KMS-11 (cell line): ENCODE measurements around the gene PLPPR2.
"Not testable (repeated sequence)": the region's sequence is repeated elsewhere in the genome, so short reads cannot be mapped to it uniquely, and the experiment has no call there.

Experiments used
- H2AFZ ChIP-seq: fragments of 200-600 bp; sonication (generic); 2 replicates; pipeline ENCODE4 v1.6.1; 2016; ENCODE audit warnings: antibody characterized with exemption, mixed run types, low read depth
- H3K27ac ChIP-seq: fragments of 200-600 bp; sonication (generic); 2 replicates; pipeline ENCODE4 v1.6.1; 2016; ENCODE audit warnings: mild to moderate bottlenecking, mixed run types
- H3K27me3 ChIP-seq: fragments of 200-600 bp; sonication (generic); 2 replicates; pipeline ENCODE4 v1.6.1; 2017; ENCODE audit warnings: mild to moderate bottlenecking, low read depth, mixed run types, moderate library complexity; ENCODE audit not compliant: insufficient read depth
- H3K36me3 ChIP-seq: fragments of 200-600 bp; sonication (generic); 2 replicates; pipeline ENCODE4 v1.6.1; 2017; ENCODE audit warnings: mild to moderate bottlenecking, mixed run types; ENCODE audit not compliant: insufficient read depth
- H3K4me1 ChIP-seq: fragments of 200-600 bp; sonication (generic); 2 replicates; pipeline ENCODE4 v1.6.1; 2016; ENCODE audit warnings: mild to moderate bottlenecking, low read depth, mixed run types; ENCODE audit not compliant: poor library complexity, severe bottlenecking
- H3K4me2 ChIP-seq: fragments of 200-600 bp; sonication (generic); 2 replicates; pipeline ENCODE4 v1.7.0; 2016; ENCODE audit warnings: mild to moderate bottlenecking, mixed run types
- H3K4me3 ChIP-seq: fragments of 200-600 bp; sonication (generic); IDR thresholded peaks from 2 replicates; pipeline ENCODE4 v1.6.1; 2017; ENCODE audit warnings: low read depth, low read length, mixed read lengths; ENCODE audit not compliant: insufficient read depth
- H3K79me2 ChIP-seq: fragments of 200-600 bp; sonication (generic); 2 replicates; pipeline ENCODE4 v1.6.1; 2016; ENCODE audit warnings: low read depth, mixed run types; ENCODE audit not compliant: insufficient read depth
- H3K9ac ChIP-seq: fragments of 200-600 bp; sonication (generic); 2 replicates; pipeline ENCODE4 v1.6.1; 2016; ENCODE audit warnings: mild to moderate bottlenecking, mixed run types
- H4K20me1 ChIP-seq: fragments of 200-600 bp; sonication (generic); 2 replicates; pipeline ENCODE4 v1.6.1; 2016; ENCODE audit warnings: mild to moderate bottlenecking, mixed run types; ENCODE audit not compliant: insufficient read depth
- CTCF ChIP-seq: fragments of 200-600 bp; sonication (generic); conservative IDR thresholded peaks from 2 replicates; pipeline ENCODE4 v1.6.1; 2017; ENCODE audit warnings: low read depth, mild to moderate bottlenecking, antibody characterized with exemption, low read length, moderate library complexity, mixed read lengths

PLPPR2 gene

GRCh38 chr19:11346104-11346940, 8.9 kb upstream of the PLPPR2 start, which contains the start of the genes CCDC159 and TMEM205:
TSS of gene CCDC159 (plus strand) at chr19:11346519. CDS start at chr19:11346607, 88 bp downstream.
TSS of gene TMEM205 (minus strand) at chr19:11346268. CDS start at chr19:11345619, 649 bp downstream.
- Histone ChIP-seq H3K9ac (peak within 1 kb of the TSS; percentile 31; the same call in 1 of the 2 replicates), H3K27me3 (no peaks in the 10 kb centered on the region), H2AFZ (peak within 1 kb of the TSS; percentile 64), H3K27ac (no peak within 1 kb of the TSS), H3K79me2 (no peaks in the 10 kb centered on the region), H3K4me3 (no peak within 1 kb of the TSS), H3K36me3 (no peaks in the 10 kb centered on the region), H4K20me1 (no peaks in the 10 kb centered on the region), H3K4me1 (peaks cover 24% of the 10 kb centered on the region), H3K4me2 (peak within 1 kb of the TSS; percentile 88)
- TF ChIP-seq CTCF: no peak

- H3K9ac ChIP-seq: no peak overlapping the region
- H3K4me3 ChIP-seq: no peak overlapping the region
- H2AFZ ChIP-seq: no peak overlapping the region
- no peak overlapping the region for H3K27ac ChIP-seq
- H3K4me1 ChIP-seq: peaks cover 24% of the 10 kb centered on the region
- H3K79me2 ChIP-seq: no peaks in the 10 kb centered on the region
- H3K4me2 ChIP-seq: no peak overlapping the region
- no peaks in the 10 kb centered on the region for H3K36me3 ChIP-seq
- no peak for TF ChIP-seq CTCF
- no peaks in the 10 kb centered on the region for H3K27me3 ChIP-seq
- H4K20me1 ChIP-seq: no peaks in the 10 kb centered on the region
These were observed 7.6 kb upstream of the PLPPR2 start for GRCh38 chr19:11347546-11348039.

- H3K4me1 ChIP-seq: peaks cover 18% of the 10 kb centered on the region
- no peak overlapping the region for H3K4me3 ChIP-seq
- H4K20me1 ChIP-seq: no peaks in the 10 kb centered on the region
- no peak overlapping the region for H2AFZ ChIP-seq
- H3K27me3 ChIP-seq: no peaks in the 10 kb centered on the region
- H3K9ac ChIP-seq: no peak overlapping the region
- no peak for TF ChIP-seq CTCF
- no peaks in the 10 kb centered on the region for H3K36me3 ChIP-seq
- no peak overlapping the region for H3K27ac ChIP-seq
- H3K4me2 ChIP-seq: no peak overlapping the region
- no peaks in the 10 kb centered on the region for H3K79me2 ChIP-seq
These were observed 6.1 kb upstream of the PLPPR2 start for GRCh38 chr19:11349171-11349570.

- H3K79me2 ChIP-seq, H4K20me1 ChIP-seq, H3K27ac ChIP-seq, H2AFZ ChIP-seq, H3K4me3 ChIP-seq, H3K36me3 ChIP-seq, H3K27me3 ChIP-seq, H3K4me2 ChIP-seq, H3K9ac ChIP-seq, H3K4me1 ChIP-seq: not testable (repeated sequence)
These were observed 1.1 kb upstream of the PLPPR2 start for GRCh38 chr19:11354102-11354501.

- Histone ChIP-seq H3K4me2 (peak overlapping the region; percentile 33), H3K79me2 (no peaks in the 10 kb centered on the region)
These were observed 804 bp downstream of the PLPPR2 start for GRCh38 chr19:11356074-11356397.

More at GRCh38 chr19:11356074-11356397, 804 bp downstream of the PLPPR2 start:
- Histone ChIP-seq H3K4me1 (peaks cover 9% of the 10 kb centered on the region), H3K4me3 (no peak overlapping the region), H3K27ac (no peak overlapping the region), H3K36me3 (no peaks in the 10 kb centered on the region), H3K9ac (no peak overlapping the region), H2AFZ (no peak overlapping the region), H3K27me3 (no peaks in the 10 kb centered on the region), H4K20me1 (no peaks in the 10 kb centered on the region)
- TF ChIP-seq CTCF: no peak
